Astrocyte (in vitro differentiated cells and primary cell): Measurements from ENCODE around the gene PRIMA1. TPM values are rescaled to one million over a fixed set of nuclear protein-coding genes. Genes with fewer than 3 reads are reported as not detected.

Experiments
- DNase-seq: peaks from one replicate; pipeline ENCODE4 v3.0.0-alpha.2; 2010; ENCODE audit warnings: low read depth
- FAIRE-seq: peaks from 2 replicates; lab custom pipeline; 2011; peaks lifted over from hg19 to GRCh38; lab: Jason Lieb, UNC
- H2AFZ ChIP-seq: 2 replicates; pipeline ENCODE4 v1.6.0; 2012; ENCODE audit warnings: low read depth, low read length, inconsistent platforms
- H3K27ac ChIP-seq: 2 replicates; pipeline ENCODE4 v1.5.1; 2011; ENCODE audit warnings: low read depth, low read length, inconsistent platforms
- H3K27me3 ChIP-seq: 2 replicates; pipeline ENCODE4 v1.6.0; 2011; ENCODE audit warnings: low read length, inconsistent platforms; ENCODE audit not compliant: insufficient read depth
- H3K36me3 ChIP-seq: 2 replicates; pipeline ENCODE4 v1.5.1; 2011; ENCODE audit warnings: low read length, inconsistent platforms; ENCODE audit not compliant: insufficient read depth
- H3K4me1 ChIP-seq: 2 replicates; pipeline ENCODE4 v1.5.1; 2011; ENCODE audit warnings: low read length, inconsistent platforms; ENCODE audit not compliant: insufficient read depth
- H3K4me2 ChIP-seq: 2 replicates; pipeline ENCODE4 v1.6.0; 2012; ENCODE audit warnings: low read length, inconsistent platforms
- H3K4me3 ChIP-seq: 2 replicates; pipeline ENCODE4 v1.5.1; 2011; ENCODE audit warnings: low read depth, mild to moderate bottlenecking, low read length, inconsistent platforms; ENCODE audit not compliant: insufficient read depth
- H3K79me2 ChIP-seq: 2 replicates; pipeline ENCODE4 v1.6.0; 2012; ENCODE audit warnings: mild to moderate bottlenecking, low read length, inconsistent platforms; ENCODE audit not compliant: insufficient read depth
- H3K9ac ChIP-seq: 2 replicates; pipeline ENCODE4 v1.6.0; 2012; ENCODE audit warnings: mild to moderate bottlenecking, low read length, inconsistent platforms
- H3K9me3 ChIP-seq: 2 replicates; pipeline ENCODE4 v1.5.1; 2012; ENCODE audit warnings: low read depth, mild to moderate bottlenecking, low read length, inconsistent platforms; ENCODE audit not compliant: insufficient read depth
- H4K20me1 ChIP-seq: 2 replicates; pipeline ENCODE4 v1.6.0; 2012; ENCODE audit warnings: low read length, inconsistent platforms; ENCODE audit not compliant: insufficient read depth
- H3K27ac Mint-ChIP-seq: one replicate; pipeline ENCODE4 v1.8.0; 2021; ENCODE audit warnings: mild to moderate bottlenecking, mixed read lengths; ENCODE audit not compliant: unreplicated experiment
- H3K27me3 Mint-ChIP-seq: one replicate; pipeline ENCODE4 v1.8.0; 2021; ENCODE audit warnings: low read depth, mixed read lengths; ENCODE audit not compliant: unreplicated experiment
- H3K36me3 Mint-ChIP-seq: one replicate; pipeline ENCODE4 v1.8.0; 2021; ENCODE audit warnings: low read depth, mixed read lengths; ENCODE audit not compliant: unreplicated experiment
- H3K4me1 Mint-ChIP-seq: one replicate; pipeline ENCODE4 v1.8.0; 2021; ENCODE audit warnings: low read depth, mixed read lengths; ENCODE audit not compliant: unreplicated experiment
- H3K4me3 Mint-ChIP-seq: one replicate; pipeline ENCODE4 v1.8.0; 2021; ENCODE audit warnings: mild to moderate bottlenecking, moderate library complexity, mixed read lengths; ENCODE audit not compliant: unreplicated experiment
- H3K9me3 Mint-ChIP-seq: one replicate; pipeline ENCODE4 v1.8.0; 2021; ENCODE audit warnings: mild to moderate bottlenecking, mixed read lengths; ENCODE audit not compliant: unreplicated experiment
- EZH2 ChIP-seq: IDR thresholded peaks from 2 replicates; pipeline ENCODE4 v1.6.1; 2012; ENCODE audit warnings: mild to moderate bottlenecking, low read length, inconsistent platforms; ENCODE audit not compliant: insufficient read depth
- total RNA-seq: library from RNA; stranded (reverse); gene quantifications from 2 replicates; pipeline ENCODE4 v1.2.1, GENCODE V29; 2021
- TF ChIP-seq, protein P1 (sequence below): IDR thresholded peaks from 2 replicates; pipeline ENCODE4 v1.5.1; 2011; ENCODE audit warnings: low read depth, mild to moderate bottlenecking, inconsistent platforms, low read length, moderate library complexity; ENCODE audit not compliant: insufficient read depth

Gene PRIMA1
- total RNA-seq, 1 donor from 2014 or later: not detected

GRCh38 chr14:93733631-93734030 is 54.7 kb downstream of the PRIMA1 start:
- no peaks in the 10 kb centered on the region for H3K9me3 ChIP-seq
- FAIRE-seq (no peak), DNase-seq (no peak)
- no peaks in the 10 kb centered on the region for H3K36me3 ChIP-seq
- Mint-ChIP-seq H3K4me3 (no peak overlapping the region), H3K4me1 (no peaks in the 10 kb centered on the region), H3K36me3 (no peaks in the 10 kb centered on the region), H3K9me3 (peaks cover 8% of the 10 kb centered on the region), H3K27ac (no peak overlapping the region), H3K27me3 (peaks cover 23% of the 10 kb centered on the region)
- no peak overlapping the region for H2AFZ ChIP-seq
- peaks cover 2% of the 10 kb centered on the region for H3K27me3 ChIP-seq
- H3K27ac ChIP-seq: no peak overlapping the region
- TF ChIP-seq, protein P1, sequence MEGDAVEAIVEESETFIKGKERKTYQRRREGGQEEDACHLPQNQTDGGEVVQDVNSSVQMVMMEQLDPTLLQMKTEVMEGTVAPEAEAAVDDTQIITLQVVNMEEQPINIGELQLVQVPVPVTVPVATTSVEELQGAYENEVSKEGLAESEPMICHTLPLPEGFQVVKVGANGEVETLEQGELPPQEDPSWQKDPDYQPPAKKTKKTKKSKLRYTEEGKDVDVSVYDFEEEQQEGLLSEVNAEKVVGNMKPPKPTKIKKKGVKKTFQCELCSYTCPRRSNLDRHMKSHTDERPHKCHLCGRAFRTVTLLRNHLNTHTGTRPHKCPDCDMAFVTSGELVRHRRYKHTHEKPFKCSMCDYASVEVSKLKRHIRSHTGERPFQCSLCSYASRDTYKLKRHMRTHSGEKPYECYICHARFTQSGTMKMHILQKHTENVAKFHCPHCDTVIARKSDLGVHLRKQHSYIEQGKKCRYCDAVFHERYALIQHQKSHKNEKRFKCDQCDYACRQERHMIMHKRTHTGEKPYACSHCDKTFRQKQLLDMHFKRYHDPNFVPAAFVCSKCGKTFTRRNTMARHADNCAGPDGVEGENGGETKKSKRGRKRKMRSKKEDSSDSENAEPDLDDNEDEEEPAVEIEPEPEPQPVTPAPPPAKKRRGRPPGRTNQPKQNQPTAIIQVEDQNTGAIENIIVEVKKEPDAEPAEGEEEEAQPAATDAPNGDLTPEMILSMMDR: no peak
- TF ChIP-seq EZH2: no peak
- no peak overlapping the region for H3K9ac ChIP-seq
- H3K4me3 ChIP-seq: no peak overlapping the region
- H3K79me2 ChIP-seq: no peaks in the 10 kb centered on the region
- H4K20me1 ChIP-seq: no peaks in the 10 kb centered on the region
- H3K4me2 ChIP-seq: no peak overlapping the region
- no peaks in the 10 kb centered on the region for H3K4me1 ChIP-seq

- no peak overlapping the region for H3K4me2 ChIP-seq
- FAIRE-seq (no peak), DNase-seq (no peak)
- H3K79me2 ChIP-seq: no peaks in the 10 kb centered on the region
- no peak overlapping the region for H3K9ac ChIP-seq
- no peaks in the 10 kb centered on the region for H4K20me1 ChIP-seq
- Mint-ChIP-seq H3K27me3 (peaks cover 22% of the 10 kb centered on the region), H3K4me3 (no peak overlapping the region), H3K36me3 (no peaks in the 10 kb centered on the region), H3K4me1 (no peaks in the 10 kb centered on the region), H3K9me3 (peaks cover 8% of the 10 kb centered on the region), H3K27ac (no peak overlapping the region)
- TF ChIP-seq, protein P1: no peak
- TF ChIP-seq EZH2: no peak
- H3K4me3 ChIP-seq: no peak overlapping the region
- no peaks in the 10 kb centered on the region for H3K4me1 ChIP-seq
- H3K9me3 ChIP-seq: no peaks in the 10 kb centered on the region
- peaks cover 2% of the 10 kb centered on the region for H3K27me3 ChIP-seq
- no peaks in the 10 kb centered on the region for H3K36me3 ChIP-seq
- no peak overlapping the region for H3K27ac ChIP-seq
- H2AFZ ChIP-seq: no peak overlapping the region
Observed at GRCh38 chr14:93733231-93733630, 55.1 kb downstream of the PRIMA1 start.

GRCh38 chr14:93732524-93732923 is 55.8 kb downstream of the PRIMA1 start:
- no peaks in the 10 kb centered on the region for H3K4me1 ChIP-seq
- FAIRE-seq (no peak), DNase-seq (no peak)
- Mint-ChIP-seq H3K36me3 (no peaks in the 10 kb centered on the region), H3K27me3 (peaks cover 16% of the 10 kb centered on the region), H3K9me3 (peaks cover 8% of the 10 kb centered on the region), H3K27ac (no peak overlapping the region), H3K4me1 (no peaks in the 10 kb centered on the region), H3K4me3 (no peak overlapping the region)
- no peak for TF ChIP-seq EZH2
- TF ChIP-seq, protein P1: no peak
- H3K36me3 ChIP-seq: no peaks in the 10 kb centered on the region
- no peaks in the 10 kb centered on the region for H3K79me2 ChIP-seq
- no peak overlapping the region for H2AFZ ChIP-seq
- no peaks in the 10 kb centered on the region for H3K9me3 ChIP-seq
- no peaks in the 10 kb centered on the region for H4K20me1 ChIP-seq
- H3K4me3 ChIP-seq: no peak overlapping the region
- H3K27me3 ChIP-seq: peaks cover 2% of the 10 kb centered on the region
- H3K4me2 ChIP-seq: no peak overlapping the region
- H3K9ac ChIP-seq: no peak overlapping the region
- no peak overlapping the region for H3K27ac ChIP-seq
